SK-N-SH (cell line): ENCODE measurements around the gene GFY. TPM values are rescaled to one million over a fixed set of nuclear protein-coding genes. Genes with fewer than 3 reads are reported as not detected.

ENCODE experiments used
- CTCF ChIA-PET: fragments of 300-600, 350-600 bp; formaldehyde crosslinking; extraction: SDS; loops from one replicate; lab custom pipeline; 2021; lab: Yijun Ruan, JAX
- POLR2A ChIA-PET: fragments of 350-600 bp; sonication (Branson Sonifier 250); formaldehyde crosslinking; extraction: SDS; loops from one replicate; lab custom pipeline; 2020; ENCODE audit warnings: antibody characterized with exemption, inconsistent platforms; lab: Yijun Ruan, JAX
- DNase-seq: peaks from one replicate; pipeline ENCODE4 v3.0.0; 2012
- H2AFZ ChIP-seq: fragments of 200-600 bp; sonication (generic); 2 replicates; pipeline ENCODE4 v1.8.1; 2016; ENCODE audit warnings: antibody characterized with exemption, mild to moderate bottlenecking, low read depth
- H3F3A ChIP-seq: fragments of 200-600 bp; sonication (generic); replicated peaks from 2 replicates; pipeline ENCODE3; 2016; ENCODE audit warnings: antibody characterized with exemption, mild to moderate bottlenecking; ENCODE audit not compliant: insufficient read depth
- H3K27ac ChIP-seq, 2 experiments: fragments of 200-500 bp in 1 of 2; fragments of 200-600 bp in 1 of 2; sonication (Bioruptor generic) in 1 of 2; sonication (generic), shearing (Covaris generic) in 1 of 2; 2 replicates each; pipeline versions ENCODE4 v1.5.1 to v1.6.1; 2014 to 2016; ENCODE audit warnings: low read depth in 2 of 2, inconsistent platforms in 1 of 2, low read length in 1 of 2, mild to moderate bottlenecking in 1 of 2, mixed read lengths in 1 of 2
- H3K27me3 ChIP-seq: fragments of 200-600 bp; sonication (generic), shearing (Covaris generic); 2 replicates; pipeline ENCODE4 v1.6.1; 2016; ENCODE audit warnings: mixed run types; ENCODE audit not compliant: insufficient read depth
- H3K36me3 ChIP-seq, 2 experiments: fragments of 200-500 bp in 1 of 2; fragments of 200-600 bp in 1 of 2; sonication (Bioruptor generic) in 1 of 2; sonication (generic) in 1 of 2; replicated peaks in 1 of 2; 2 replicates each; pipeline versions ENCODE3 to v1.5.1; 2014 to 2016; ENCODE audit warnings: low read length in 1 of 2, mild to moderate bottlenecking in 1 of 2; ENCODE audit not compliant: insufficient read depth in 2 of 2, control insufficient read depth in 1 of 2
- H3K4me1 ChIP-seq, 2 experiments: fragments of 200-500 bp in 1 of 2; fragments of 200-600 bp in 1 of 2; sonication (Bioruptor generic) in 1 of 2; sonication (generic), shearing (Covaris generic) in 1 of 2; 2 replicates each; pipeline versions ENCODE4 v1.5.1 to v1.6.1; 2014 to 2016; ENCODE audit warnings: low read depth in 1 of 2, low read length in 1 of 2, mixed run types in 1 of 2; ENCODE audit not compliant: insufficient read depth in 2 of 2, control insufficient read depth in 1 of 2
- H3K4me2 ChIP-seq: fragments of 200-600 bp; sonication (generic), shearing (Covaris generic); 2 replicates; pipeline ENCODE4 v1.6.1; 2017; ENCODE audit warnings: mixed run types
- H3K4me3 ChIP-seq, 2 experiments: fragments of 200-500 bp in 1 of 2; fragments of 200-600 bp in 1 of 2; sonication (Bioruptor generic) in 1 of 2; sonication (generic), shearing (Covaris generic) in 1 of 2; 2 replicates each; pipeline versions ENCODE4 v1.5.1 to v1.8.1; 2014 to 2016; ENCODE audit warnings: low read depth in 2 of 2, inconsistent platforms in 1 of 2, low read length in 1 of 2, mild to moderate bottlenecking in 1 of 2, mixed read lengths in 1 of 2, moderate library complexity in 1 of 2
- H3K79me2 ChIP-seq: fragments of 200-600 bp; sonication (generic); 2 replicates; pipeline ENCODE4 v1.8.1; 2017; ENCODE audit warnings: mild to moderate bottlenecking; ENCODE audit not compliant: insufficient read depth
- H3K9ac ChIP-seq: fragments of 200-600 bp; sonication (generic); 2 replicates; pipeline ENCODE4 v1.6.1; 2017; ENCODE audit warnings: mixed run types
- H3K9me2 ChIP-seq: fragments of 200-600 bp; sonication (generic); 2 replicates; pipeline ENCODE4 v1.6.1; 2017; ENCODE audit warnings: mixed run types
- H3K9me3 ChIP-seq: fragments of 200-600 bp; sonication (generic); 2 replicates; pipeline ENCODE4 v1.6.1; 2017; ENCODE audit warnings: mixed run types, mild to moderate bottlenecking, moderate library complexity
- H4K20me1 ChIP-seq: fragments of 200-600 bp; sonication (generic); 2 replicates; pipeline ENCODE4 v1.6.1; 2017; ENCODE audit warnings: mild to moderate bottlenecking, mixed run types; ENCODE audit not compliant: insufficient read depth
- CHD2 ChIP-seq: fragments of 150-350 bp; IDR thresholded peaks from 2 replicates; pipeline ENCODE4 v1.6.1; 2018; ENCODE audit warnings: low read length; ENCODE audit not compliant: partially characterized antibody
- ELF1 ChIP-seq: IDR thresholded peaks from 2 replicates; pipeline ENCODE4 v1.4.0; 2012
- FOXM1 ChIP-seq: IDR thresholded peaks from 2 replicates; pipeline ENCODE4 v1.4.0; 2012; ENCODE audit warnings: low read depth, mild to moderate bottlenecking
- IRF3 ChIP-seq: fragments of 150-350 bp; IDR thresholded peaks from 2 replicates; pipeline ENCODE4 v1.6.1; 2016; ENCODE audit warnings: mild to moderate bottlenecking, low read depth, low read length
- MXI1 ChIP-seq: IDR thresholded peaks from 2 replicates; pipeline ENCODE4 v1.6.1; 2012; ENCODE audit warnings: mild to moderate bottlenecking, low read depth, low read length, improper control_type of control experiment
- NRF1 ChIP-seq: IDR thresholded peaks from 2 replicates; pipeline ENCODE4 v1.6.1; 2012; ENCODE audit warnings: low read depth, mild to moderate bottlenecking, low read length
- REST ChIP-seq: IDR thresholded peaks from 2 replicates; pipeline ENCODE4 v1.6.1; 2012; ENCODE audit warnings: mild to moderate bottlenecking, low read depth, low read length, moderate library complexity
- SIN3A ChIP-seq: IDR thresholded peaks from 2 replicates; pipeline ENCODE4 v1.6.1; 2012; ENCODE audit warnings: low read depth, mild to moderate bottlenecking, low read length, moderate library complexity, borderline replicate concordance
- USF1 ChIP-seq: IDR thresholded peaks from 2 replicates; pipeline ENCODE4 v1.4.0; 2012; ENCODE audit warnings: low read depth, borderline replicate concordance
- ZBTB33 ChIP-seq: IDR thresholded peaks from 2 replicates; pipeline ENCODE4 v1.4.0; 2012; ENCODE audit warnings: low read depth, borderline replicate concordance
- WGBS: methylation state at CpG from one replicate; pipeline ENCODE4 v1.1.6; 2017; ENCODE audit warnings: low lambda C conversion rate; 5-methylcytosine and 5-hydroxymethylcytosine counted together
- polyA plus RNA-seq, 3 experiments: library from polyadenylated mRNA; depleted of rRNA; stranded (reverse); fragments of >200 nt; gene quantifications; 2 replicates each; pipeline ENCODE4 v1.2.3, GENCODE V29; 2012

The GFY gene
- polyA plus RNA-seq, 1 of the 3 experiments (the other 2 are of a cell fraction) = not detected

- no peak for TF ChIP-seq ZBTB33
- TF ChIP-seq SIN3A = no peak
- TF ChIP-seq ELF1 = no peak
- TF ChIP-seq FOXM1 = no peak
- TF ChIP-seq REST = no peak
- TF ChIP-seq IRF3 = no peak
Measured at GRCh38 chr19:49431330-49431749, 6.2 kb downstream of the GFY start (continued).

GRCh38 chr19:49432141-49433073, 7.2 kb downstream of the GFY start:
- POLR2A ChIA-PET = no interaction called here
- no peak for TF ChIP-seq MXI1
- no peak for TF ChIP-seq USF1
- TF ChIP-seq NRF1 = no peak
- TF ChIP-seq CHD2 = no peak
- no peaks in the 10 kb centered on the region for H3K36me3 ChIP-seq
- no peak overlapping the region for H3K27ac ChIP-seq
- H2AFZ ChIP-seq = no peak overlapping the region
- no peak overlapping the region for H3K4me3 ChIP-seq
- WGBS = 33% methylated on average over 35 of the region's 63 CpGs
- peaks cover 9% of the 10 kb centered on the region for H3F3A ChIP-seq
- H4K20me1 ChIP-seq = no peaks in the 10 kb centered on the region
- no peaks in the 10 kb centered on the region for H3K9me3 ChIP-seq
- H3K9me2 ChIP-seq = no peaks in the 10 kb centered on the region
- H3K9ac ChIP-seq = no peak overlapping the region
- no peaks in the 10 kb centered on the region for H3K79me2 ChIP-seq
- CTCF ChIA-PET = interaction anchor here (1.2 to 3.7 kb wide), 2 partner anchors 10 to 41 kb away, joined by 11 to 15 read pairs; no protein-coding TSS in a partner anchor
- H3K4me2 ChIP-seq = no peak overlapping the region
- no peak for DNase-seq
- peaks cover 0 to 13% of the 10 kb centered on the region in 2 experiments; a peak in 1 of 4 replicates for H3K4me1 ChIP-seq
- H3K27me3 ChIP-seq = peaks cover 95% of the 10 kb centered on the region
